ENCODE data around the gene VSNL1.

DNA sequence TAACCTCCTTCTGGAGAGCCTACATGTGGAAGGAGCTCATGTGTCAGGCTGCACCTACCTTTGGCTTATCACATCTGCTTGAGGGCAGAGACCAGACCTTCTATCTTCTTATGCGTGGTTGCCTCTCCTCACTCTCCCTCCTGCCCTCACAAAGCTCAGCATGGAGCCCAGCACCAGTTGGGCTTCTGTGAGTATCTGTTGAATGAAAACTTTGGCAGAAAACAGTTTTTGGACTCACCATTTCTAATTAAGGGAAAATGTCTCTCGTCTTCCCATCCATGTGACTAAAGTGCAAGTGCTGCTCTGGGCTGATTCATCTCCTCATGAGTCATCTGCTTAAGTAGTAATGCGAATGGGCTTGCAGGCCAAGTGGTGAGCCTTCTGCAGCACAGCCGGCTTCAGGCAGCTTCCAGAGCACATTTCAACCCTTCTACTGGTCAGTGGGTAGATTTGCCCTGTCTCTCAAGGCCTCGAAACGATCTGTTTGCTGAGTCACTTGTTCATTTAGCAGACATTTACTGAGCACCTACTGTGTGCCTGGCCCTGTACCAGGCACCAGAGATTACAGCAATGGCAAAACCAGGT, 102.6 kb downstream of the VSNL1 start:
- TF ChIP-seq, protein P1, sequence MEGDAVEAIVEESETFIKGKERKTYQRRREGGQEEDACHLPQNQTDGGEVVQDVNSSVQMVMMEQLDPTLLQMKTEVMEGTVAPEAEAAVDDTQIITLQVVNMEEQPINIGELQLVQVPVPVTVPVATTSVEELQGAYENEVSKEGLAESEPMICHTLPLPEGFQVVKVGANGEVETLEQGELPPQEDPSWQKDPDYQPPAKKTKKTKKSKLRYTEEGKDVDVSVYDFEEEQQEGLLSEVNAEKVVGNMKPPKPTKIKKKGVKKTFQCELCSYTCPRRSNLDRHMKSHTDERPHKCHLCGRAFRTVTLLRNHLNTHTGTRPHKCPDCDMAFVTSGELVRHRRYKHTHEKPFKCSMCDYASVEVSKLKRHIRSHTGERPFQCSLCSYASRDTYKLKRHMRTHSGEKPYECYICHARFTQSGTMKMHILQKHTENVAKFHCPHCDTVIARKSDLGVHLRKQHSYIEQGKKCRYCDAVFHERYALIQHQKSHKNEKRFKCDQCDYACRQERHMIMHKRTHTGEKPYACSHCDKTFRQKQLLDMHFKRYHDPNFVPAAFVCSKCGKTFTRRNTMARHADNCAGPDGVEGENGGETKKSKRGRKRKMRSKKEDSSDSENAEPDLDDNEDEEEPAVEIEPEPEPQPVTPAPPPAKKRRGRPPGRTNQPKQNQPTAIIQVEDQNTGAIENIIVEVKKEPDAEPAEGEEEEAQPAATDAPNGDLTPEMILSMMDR (IDR thresholded peaks at IDR 0.05) = no peak
- TF ChIP-seq POLR2A (IDR thresholded peaks at IDR 0.05) = no peak
